IMR-90 (cell line): ENCODE results near the gene MFN2. TPM values are rescaled to one million over a fixed set of nuclear protein-coding genes. Genes with fewer than 3 reads are reported as not detected.

Experiments
- ATAC-seq: fragments of 200-7000 bp; cut with Tn5 transposase; 2 replicates; pipeline ENCODE4 v1.9.1; 2020; ENCODE audit warnings: low read depth, mild to moderate bottlenecking, moderate library complexity
- BruUV-seq: library from RNA; stranded (reverse); fragments of 400-500 nt; replicated peaks from 2 replicates; lab custom pipeline; 2021; lab: Mats Ljungman, UMichigan
- CTCF ChIA-PET: fragments of 300-600 bp; formaldehyde crosslinking; extraction: SDS; loops from one replicate; lab custom pipeline; 2021; ENCODE audit warnings: antibody characterized with exemption; lab: Yijun Ruan, JAX
- POLR2A ChIA-PET: fragments of 300-600 bp; sonication (Branson Sonifier 250); formaldehyde crosslinking; loops from one replicate; lab custom pipeline; 2022; ENCODE audit warnings: antibody characterized with exemption; ENCODE audit not compliant: unreplicated experiment; lab: Charles Lee
- DNase-seq: peaks from one replicate; pipeline ENCODE4 v3.0.0; 2013
- H2AFZ ChIP-seq: replicated peaks from 2 replicates; pipeline ENCODE3; 2013; ENCODE audit warnings: low read length, mild to moderate bottlenecking; ENCODE audit not compliant: poor library complexity
- H2AK5ac ChIP-seq: 2 replicates; pipeline ENCODE4 v1.6.1; 2013; ENCODE audit warnings: low read depth, low read length, inconsistent platforms
- H2AK9ac ChIP-seq: replicated peaks from 2 replicates; pipeline ENCODE3; 2013; ENCODE audit warnings: mild to moderate bottlenecking, low read depth, low read length, moderate library complexity; ENCODE audit not compliant: poor library complexity
- H2BK120ac ChIP-seq: 2 replicates; pipeline ENCODE4 v1.6.1; 2013; ENCODE audit warnings: low read depth, low read length, inconsistent platforms
- H2BK15ac ChIP-seq: 3 replicates; pipeline ENCODE4 v1.6.1; 2013; ENCODE audit warnings: low read depth, low read length, inconsistent platforms
- H2BK20ac ChIP-seq: 2 replicates; pipeline ENCODE4 v1.6.1; 2013; ENCODE audit warnings: low read depth, mild to moderate bottlenecking, inconsistent platforms, low read length, moderate library complexity
- H2BK5ac ChIP-seq: 2 replicates; pipeline ENCODE4 v1.6.1; 2013; ENCODE audit warnings: mild to moderate bottlenecking, low read depth, low read length, inconsistent platforms; ENCODE audit not compliant: poor library complexity, severe bottlenecking
- H3K14ac ChIP-seq: replicated peaks from 2 replicates; pipeline ENCODE4 v1.6.1; 2013; ENCODE audit warnings: low read depth, low read length, inconsistent platforms
- H3K18ac ChIP-seq: 2 replicates; pipeline ENCODE4 v1.6.1; 2013; ENCODE audit warnings: low read depth, low read length, control low read depth
- H3K23ac ChIP-seq: 2 replicates; pipeline ENCODE4 v1.6.1; 2013; ENCODE audit warnings: low read depth, low read length, inconsistent platforms
- H3K27ac ChIP-seq: 2 replicates; pipeline ENCODE4 v1.5.1; 2013; ENCODE audit warnings: mild to moderate bottlenecking, control low read depth, low read length; ENCODE audit not compliant: insufficient read depth
- H3K27me3 ChIP-seq: 2 replicates; pipeline ENCODE4 v1.6.1; 2013; ENCODE audit warnings: low read length; ENCODE audit not compliant: control insufficient read depth, insufficient read depth
- H3K36me3 ChIP-seq: 2 replicates; pipeline ENCODE4 v1.6.1; 2013; ENCODE audit warnings: low read length, mixed read lengths; ENCODE audit not compliant: control insufficient read depth, insufficient read depth
- H3K4ac ChIP-seq: 2 replicates; pipeline ENCODE4 v1.6.1; 2013; ENCODE audit warnings: low read depth, low read length, inconsistent platforms
- H3K4me1 ChIP-seq: 2 replicates; pipeline ENCODE4 v1.6.1; 2013; ENCODE audit warnings: low read length, mixed read lengths; ENCODE audit not compliant: control insufficient read depth, insufficient read depth
- H3K4me2 ChIP-seq: 2 replicates; pipeline ENCODE4 v1.6.1; 2013; ENCODE audit warnings: low read depth, mild to moderate bottlenecking, control low read depth, low read length, moderate library complexity
- H3K4me3 ChIP-seq: 2 replicates; pipeline ENCODE4 v1.5.1; 2013; ENCODE audit warnings: low read depth, mild to moderate bottlenecking, control low read depth, low read length, moderate library complexity; ENCODE audit not compliant: insufficient read depth
- H3K56ac ChIP-seq: 2 replicates; pipeline ENCODE4 v1.6.1; 2013; ENCODE audit warnings: low read length, inconsistent platforms; ENCODE audit not compliant: insufficient read depth; ENCODE audit errors: extremely low read depth
- H3K79me1 ChIP-seq, 2 experiments: 2 replicates each; pipeline ENCODE4 v1.6.1; 2013; ENCODE audit warnings: low read length in 2 of 2, inconsistent platforms in 1 of 2, low read depth in 1 of 2
- H3K9ac ChIP-seq: 2 replicates; pipeline ENCODE4 v1.6.1; 2013; ENCODE audit warnings: low read depth, low read length, control low read depth
- H3K9me1 ChIP-seq: 2 replicates; pipeline ENCODE4 v1.6.1; 2013; ENCODE audit warnings: low read length, inconsistent platforms; ENCODE audit not compliant: insufficient read depth
- H3K9me3 ChIP-seq: 2 replicates; pipeline ENCODE4 v1.6.1; 2013; ENCODE audit warnings: low read length; ENCODE audit not compliant: control insufficient read depth, insufficient read depth
- H4K20me1 ChIP-seq: 2 replicates; pipeline ENCODE4 v1.6.1; 2013; ENCODE audit warnings: low read length, inconsistent platforms; ENCODE audit not compliant: insufficient read depth
- H4K5ac ChIP-seq: 2 replicates; pipeline ENCODE4 v1.6.1; 2013; ENCODE audit warnings: mild to moderate bottlenecking, low read depth, low read length, control low read depth
- H4K8ac ChIP-seq, 2 experiments: 2 replicates each; pipeline ENCODE4 v1.6.1; 2013; ENCODE audit warnings: low read depth in 2 of 2, low read length in 2 of 2, control low read depth in 1 of 2, inconsistent platforms in 1 of 2
- H4K91ac ChIP-seq: 2 replicates; pipeline ENCODE4 v1.6.1; 2013; ENCODE audit warnings: low read depth, low read length, inconsistent platforms; ENCODE audit not compliant: insufficient read depth
- BHLHE40 ChIP-seq: fragments of 150-350 bp; IDR thresholded peaks from 2 replicates; pipeline ENCODE4 v1.6.1; 2016; ENCODE audit warnings: mild to moderate bottlenecking, low read depth, low read length
- CEBPB ChIP-seq: IDR thresholded peaks from 2 replicates; pipeline ENCODE4 v1.6.1; 2012; ENCODE audit warnings: low read depth, low read length, improper control_type of control experiment
- CHD1 ChIP-seq: IDR thresholded peaks from 2 replicates; pipeline ENCODE4 v1.6.1; 2012; ENCODE audit warnings: low read depth, low read length, improper control_type of control experiment
- FOS ChIP-seq: fragments of 150-350 bp; IDR thresholded peaks from 2 replicates; pipeline ENCODE4 v1.6.1; 2016; ENCODE audit warnings: low read depth, low read length
- MAFK ChIP-seq: IDR thresholded peaks from 2 replicates; pipeline ENCODE4 v1.6.1; 2012; ENCODE audit warnings: low read depth, low read length, improper control_type of control experiment
- MXI1 ChIP-seq: IDR thresholded peaks from 2 replicates; pipeline ENCODE4 v1.6.1; 2012; ENCODE audit warnings: low read depth, mild to moderate bottlenecking, low read length, moderate library complexity, borderline replicate concordance
- RAD21 ChIP-seq: IDR thresholded peaks from 2 replicates; pipeline ENCODE4 v1.6.1; 2012; ENCODE audit warnings: low read length, improper control_type of control experiment
- RFX5 ChIP-seq: IDR thresholded peaks from 2 replicates; pipeline ENCODE4 v1.8.0; 2012; ENCODE audit warnings: low read depth, mild to moderate bottlenecking, low read length, moderate library complexity
- SMC3 ChIP-seq: fragments of 150-350 bp; IDR thresholded peaks from 2 replicates; pipeline ENCODE4 v1.6.1; 2016; ENCODE audit warnings: low read depth, mild to moderate bottlenecking, antibody characterized with exemption, low read length, moderate library complexity
- WGBS, 2 experiments: methylation state at CpG; one replicate each; pipeline versions ENCODE4 v1.1.5 to v1.1.7; 2013; ENCODE audit warnings: missing lambda C conversion rate in 2 of 2; ENCODE audit not compliant: insufficient read length in 1 of 2; ENCODE audit errors: extremely low coverage in 2 of 2; 5-methylcytosine and 5-hydroxymethylcytosine counted together
- dilution Hi-C: fragments of 300-500 bp; cut with HindIII; formaldehyde crosslinking; loops from one replicate; pipeline ENCODE4 v1.14.3; 2018; ENCODE audit warnings: low sequenced_read_pairs; ENCODE audit not compliant: unreplicated experiment
- in situ Hi-C: fragments of 300-500 bp; cut with MboI; formaldehyde crosslinking; loops from 3 replicates; pipeline ENCODE4 v1.14.3; 2019; ENCODE audit warnings: low sequenced_read_pairs, inconsistent platforms, mixed read lengths
- intact Hi-C: fragments of 100-400 bp; cut with micrococcal nuclease; formaldehyde crosslinking; loops from 2 replicates; pipeline ENCODE4 v1.10.0; 2022
- polyA plus RNA-seq, 3 experiments: library from polyadenylated mRNA; depleted of rRNA; stranded (reverse); fragments of >200 nt; gene quantifications; 2 replicates each; pipeline ENCODE4 v1.2.3, GENCODE V29; 2012; ENCODE audit warnings: low replicate concordance in 1 of 3
- total RNA-seq: library from RNA; depleted of rRNA; stranded (reverse); fragments of >200 nt; gene quantifications from 2 replicates; pipeline ENCODE4 v1.2.3, GENCODE V29; 2012
- TF ChIP-seq, protein P1 (sequence below): conservative IDR thresholded peaks from 2 replicates; pipeline ENCODE4 v1.5.1; 2012; ENCODE audit warnings: mild to moderate bottlenecking, low read depth, low read length, improper control_type of control experiment
- TF ChIP-seq, protein P2 (sequence below): fragments of 150-350 bp; IDR thresholded peaks from 2 replicates; pipeline ENCODE4 v1.6.1; 2016; ENCODE audit warnings: low read depth, mild to moderate bottlenecking, low read length, moderate library complexity, borderline replicate concordance

MFN2 gene
- total and polyA plus RNA-seq, 2 of the 4 experiments (the other 2 are of a cell fraction) = 52.8 to 84.2 TPM

DNA sequence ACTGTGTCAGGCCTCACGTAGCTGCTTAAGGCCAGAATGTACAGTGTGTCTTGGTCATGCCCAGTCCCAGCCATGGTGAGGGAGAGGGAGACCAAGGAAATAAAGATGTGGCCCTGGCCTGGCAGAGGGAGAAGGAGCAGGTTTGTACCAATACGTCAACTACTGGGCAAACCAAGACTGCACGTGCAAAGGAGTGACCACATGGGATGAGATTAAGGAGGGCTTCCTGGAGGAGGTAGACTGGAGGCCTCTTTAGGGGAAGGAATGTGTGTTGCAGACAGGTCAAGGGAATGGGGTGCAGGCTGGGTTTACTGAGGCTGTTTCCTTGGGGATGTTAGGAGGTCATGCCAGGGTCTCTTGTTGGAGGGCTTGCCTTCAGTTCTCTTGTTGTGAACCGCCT is 38.0 kb upstream of the MFN2 start:
- H2BK20ac ChIP-seq = no peak overlapping the region
- H2BK15ac ChIP-seq = no peak overlapping the region
- H3K23ac ChIP-seq = no peak overlapping the region
- ChIA-PET POLR2A (no interaction called here), CTCF (no interaction called here)
- BruUV-seq = no TSS peak
- H3K9me1 ChIP-seq = peaks cover 13% of the 10 kb centered on the region
- H2AFZ ChIP-seq = no peak overlapping the region
- H4K8ac ChIP-seq = no peak overlapping the region
- no peak overlapping the region for H3K4ac ChIP-seq
- 60% methylated on average over 1 of the region's 4 CpGs; no CpG with 5 or more reads in 1 of the 2 experiments for WGBS, 2 experiments
- peaks cover 52% of the 10 kb centered on the region for H3K36me3 ChIP-seq
- H3K18ac ChIP-seq = no peak overlapping the region
- H3K9ac ChIP-seq = no peak overlapping the region
- peaks cover 38% of the 10 kb centered on the region for H4K20me1 ChIP-seq
- no peak overlapping the region for H3K4me2 ChIP-seq
- TF ChIP-seq, protein P1, sequence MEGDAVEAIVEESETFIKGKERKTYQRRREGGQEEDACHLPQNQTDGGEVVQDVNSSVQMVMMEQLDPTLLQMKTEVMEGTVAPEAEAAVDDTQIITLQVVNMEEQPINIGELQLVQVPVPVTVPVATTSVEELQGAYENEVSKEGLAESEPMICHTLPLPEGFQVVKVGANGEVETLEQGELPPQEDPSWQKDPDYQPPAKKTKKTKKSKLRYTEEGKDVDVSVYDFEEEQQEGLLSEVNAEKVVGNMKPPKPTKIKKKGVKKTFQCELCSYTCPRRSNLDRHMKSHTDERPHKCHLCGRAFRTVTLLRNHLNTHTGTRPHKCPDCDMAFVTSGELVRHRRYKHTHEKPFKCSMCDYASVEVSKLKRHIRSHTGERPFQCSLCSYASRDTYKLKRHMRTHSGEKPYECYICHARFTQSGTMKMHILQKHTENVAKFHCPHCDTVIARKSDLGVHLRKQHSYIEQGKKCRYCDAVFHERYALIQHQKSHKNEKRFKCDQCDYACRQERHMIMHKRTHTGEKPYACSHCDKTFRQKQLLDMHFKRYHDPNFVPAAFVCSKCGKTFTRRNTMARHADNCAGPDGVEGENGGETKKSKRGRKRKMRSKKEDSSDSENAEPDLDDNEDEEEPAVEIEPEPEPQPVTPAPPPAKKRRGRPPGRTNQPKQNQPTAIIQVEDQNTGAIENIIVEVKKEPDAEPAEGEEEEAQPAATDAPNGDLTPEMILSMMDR = no peak
- no peak for TF ChIP-seq SMC3
- TF ChIP-seq FOS = no peak
- no peak for TF ChIP-seq MXI1
- no peak for TF ChIP-seq RFX5
- TF ChIP-seq, protein P2, sequence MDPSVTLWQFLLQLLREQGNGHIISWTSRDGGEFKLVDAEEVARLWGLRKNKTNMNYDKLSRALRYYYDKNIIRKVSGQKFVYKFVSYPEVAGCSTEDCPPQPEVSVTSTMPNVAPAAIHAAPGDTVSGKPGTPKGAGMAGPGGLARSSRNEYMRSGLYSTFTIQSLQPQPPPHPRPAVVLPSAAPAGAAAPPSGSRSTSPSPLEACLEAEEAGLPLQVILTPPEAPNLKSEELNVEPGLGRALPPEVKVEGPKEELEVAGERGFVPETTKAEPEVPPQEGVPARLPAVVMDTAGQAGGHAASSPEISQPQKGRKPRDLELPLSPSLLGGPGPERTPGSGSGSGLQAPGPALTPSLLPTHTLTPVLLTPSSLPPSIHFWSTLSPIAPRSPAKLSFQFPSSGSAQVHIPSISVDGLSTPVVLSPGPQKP = no peak
- TF ChIP-seq MAFK = no peak
- TF ChIP-seq RAD21 = no peak
- no peak for TF ChIP-seq BHLHE40
- no peak for TF ChIP-seq CEBPB
- TF ChIP-seq CHD1 = no peak
- DNase-seq = no peak
- peaks cover 4% of the 10 kb centered on the region; the same call in 1 of the 2 replicates for H3K9me3 ChIP-seq
- H2AK5ac ChIP-seq = no peak overlapping the region
- no peak overlapping the region for H2BK5ac ChIP-seq
- in situ Hi-C loops (no loop called here), dilution Hi-C loops (no loop called here), intact Hi-C loops (no loop called here)
- H3K27me3 ChIP-seq = no peaks in the 10 kb centered on the region
- no peak overlapping the region for H3K27ac ChIP-seq
- H2BK120ac ChIP-seq = no peak overlapping the region
- no peak overlapping the region for H3K14ac ChIP-seq
- no peak overlapping the region for H4K91ac ChIP-seq
- peaks cover 22 to 77% of the 10 kb centered on the region in 2 experiments for H3K79me1 ChIP-seq
- ATAC-seq = no peak
- H4K5ac ChIP-seq = no peak overlapping the region
- H3K4me3 ChIP-seq = no peak overlapping the region
- no peak overlapping the region for H3K56ac ChIP-seq
- peak overlapping the region; percentile 90 for H2AK9ac ChIP-seq
- H3K4me1 ChIP-seq = peaks cover 9% of the 10 kb centered on the region
